Mesenchymal stem cell (in vitro differentiated cells and primary cell): ENCODE results near the gene TBC1D22A.

Experiments
- DNase-seq: peaks from one replicate; pipeline ENCODE4 v3.0.0-alpha.2; 2013
- H2AFZ ChIP-seq: one replicate; pipeline ENCODE4 v1.6.1; 2013; ENCODE audit warnings: low read depth, mild to moderate bottlenecking, control low read depth, inconsistent platforms, low read length, moderate library complexity
- H2AK5ac ChIP-seq: 2 replicates; pipeline ENCODE4 v1.6.1; 2013; ENCODE audit warnings: low read length, moderate library complexity, mild to moderate bottlenecking, inconsistent platforms; ENCODE audit not compliant: severe bottlenecking
- H2BK120ac ChIP-seq: one replicate; pipeline ENCODE4 v1.6.1; 2013; ENCODE audit warnings: low read depth, mild to moderate bottlenecking, inconsistent platforms, low read length, moderate library complexity
- H2BK12ac ChIP-seq, 2 experiments: one replicate each; pipeline ENCODE4 v1.6.1; 2013; ENCODE audit warnings: inconsistent platforms in 2 of 2, low read length in 2 of 2, mild to moderate bottlenecking in 2 of 2, moderate library complexity in 2 of 2, control low read depth in 1 of 2
- H2BK15ac ChIP-seq: one replicate; pipeline ENCODE4 v1.6.1; 2013; ENCODE audit warnings: mild to moderate bottlenecking, low read depth, inconsistent platforms; ENCODE audit not compliant: poor library complexity, severe bottlenecking
- H2BK5ac ChIP-seq: 2 replicates; pipeline ENCODE4 v1.6.1; 2013; ENCODE audit warnings: low read depth, mild to moderate bottlenecking, low read length, control low read depth, inconsistent platforms; ENCODE audit not compliant: poor library complexity, severe bottlenecking
- H3K14ac ChIP-seq, 2 experiments: one replicate each; pipeline ENCODE4 v1.6.1; 2013; ENCODE audit warnings: inconsistent platforms in 2 of 2, low read length in 2 of 2, control low read depth in 1 of 2, mild to moderate bottlenecking in 1 of 2, moderate library complexity in 1 of 2
- H3K18ac ChIP-seq, 2 experiments: one replicate each; pipeline ENCODE4 v1.6.1; 2013; ENCODE audit warnings: inconsistent platforms in 2 of 2, low read length in 2 of 2, control low read depth in 1 of 2, low read depth in 1 of 2, mild to moderate bottlenecking in 1 of 2
- H3K23ac ChIP-seq, 2 experiments: one replicate each; pipeline ENCODE4 v1.6.1; 2013; ENCODE audit warnings: inconsistent platforms in 2 of 2, low read length in 2 of 2, mild to moderate bottlenecking in 2 of 2, moderate library complexity in 2 of 2, control low read depth in 1 of 2
- H3K27ac ChIP-seq: 2 replicates; pipeline ENCODE4 v1.5.1; 2013; ENCODE audit warnings: mild to moderate bottlenecking, moderate library complexity, low read length, control low read depth, inconsistent platforms; ENCODE audit not compliant: poor library complexity, severe bottlenecking
- H3K27me3 ChIP-seq, 2 experiments: 2 replicates each; pipeline versions ENCODE4 v1.6.1 to v1.7.0; 2013; ENCODE audit warnings: low read length in 2 of 2, mild to moderate bottlenecking in 2 of 2, moderate library complexity in 2 of 2, control low read depth in 1 of 2, inconsistent platforms in 1 of 2; ENCODE audit not compliant: control insufficient read depth in 1 of 2, insufficient read depth in 1 of 2
- H3K36me3 ChIP-seq, 2 experiments: 2 replicates each; pipeline versions ENCODE4 v1.6.1 to v1.7.0; 2013; ENCODE audit warnings: low read length in 2 of 2, control low read depth in 1 of 2, inconsistent platforms in 1 of 2, low read depth in 1 of 2, mild to moderate bottlenecking in 1 of 2; ENCODE audit not compliant: insufficient read depth in 2 of 2, control insufficient read depth in 1 of 2
- H3K4ac ChIP-seq, 2 experiments: one replicate each; pipeline ENCODE4 v1.6.1; 2013; ENCODE audit warnings: inconsistent platforms in 2 of 2, low read length in 2 of 2, mild to moderate bottlenecking in 2 of 2, moderate library complexity in 2 of 2, control low read depth in 1 of 2, low read depth in 1 of 2
- H3K4me1 ChIP-seq: 2 replicates; pipeline ENCODE4 v1.6.1; 2013; ENCODE audit warnings: low read depth, low read length, control low read depth; ENCODE audit not compliant: control insufficient read depth, insufficient read depth
- H3K4me2 ChIP-seq: 2 replicates; pipeline ENCODE4 v1.6.1; 2013; ENCODE audit warnings: low read length, mild to moderate bottlenecking, inconsistent platforms; ENCODE audit not compliant: poor library complexity, severe bottlenecking
- H3K4me3 ChIP-seq, 2 experiments: 2 replicates each; pipeline versions ENCODE4 v1.5.1 to v1.7.0; 2013; ENCODE audit warnings: low read length in 2 of 2, mild to moderate bottlenecking in 2 of 2, control low read depth in 1 of 2, low read depth in 1 of 2; ENCODE audit not compliant: insufficient read depth in 1 of 2
- H3K79me1 ChIP-seq: replicated peaks from 2 replicates; pipeline ENCODE4 v1.6.1; 2013; ENCODE audit warnings: mild to moderate bottlenecking, control low read depth, low read length, inconsistent platforms; ENCODE audit not compliant: poor library complexity, severe bottlenecking
- H3K9ac ChIP-seq: 2 replicates; pipeline ENCODE4 v1.7.0; 2013; ENCODE audit warnings: mild to moderate bottlenecking, low read length, moderate library complexity
- H3K9me3 ChIP-seq: 2 replicates; pipeline ENCODE4 v1.7.0; 2013; ENCODE audit warnings: mild to moderate bottlenecking, low read length; ENCODE audit not compliant: control insufficient read depth
- H4K8ac ChIP-seq: one replicate; pipeline ENCODE4 v1.6.1; 2013; ENCODE audit warnings: inconsistent platforms, mild to moderate bottlenecking, low read length, moderate library complexity
- H4K91ac ChIP-seq: one replicate; pipeline ENCODE4 v1.6.1; 2013; ENCODE audit warnings: mild to moderate bottlenecking, low read length, inconsistent platforms
- WGBS: methylation state at CpG from one replicate; pipeline ENCODE4 v1.1.7; 2013; ENCODE audit warnings: mixed read lengths; 5-methylcytosine and 5-hydroxymethylcytosine counted together

The TBC1D22A gene

GRCh38 chr22:47112994-47113852, 350.8 kb downstream of the TBC1D22A start:
- no peak overlapping the region for H4K8ac ChIP-seq
- H2AFZ ChIP-seq = no peak overlapping the region

DNA sequence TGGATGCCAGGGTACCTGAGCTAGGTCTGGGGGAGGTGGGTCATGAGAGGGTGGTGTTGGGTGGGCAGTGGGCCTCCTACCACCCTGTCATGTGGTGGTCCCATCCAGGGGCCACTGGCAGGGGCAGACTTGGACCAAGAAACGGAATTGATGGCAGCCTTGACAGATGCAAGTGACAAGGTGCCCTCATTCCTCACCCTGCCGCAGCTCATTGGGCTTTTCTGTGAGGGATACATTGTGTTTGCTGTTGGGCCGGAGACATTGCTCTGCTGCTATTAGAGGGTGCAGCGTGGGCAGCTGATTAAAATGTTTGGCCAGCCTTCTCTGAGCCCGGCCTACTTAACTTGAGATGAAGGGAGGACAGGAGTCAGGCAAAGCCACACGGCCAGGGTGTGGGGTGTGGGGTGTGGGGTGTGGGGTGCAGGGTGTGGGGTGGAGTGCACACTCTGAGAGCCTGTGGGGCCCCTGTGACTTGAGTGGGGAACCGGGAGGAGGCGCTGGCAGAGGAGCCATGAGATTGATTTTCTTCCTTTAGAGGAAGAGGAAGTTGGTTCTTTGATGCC, 351.5 kb downstream of the TBC1D22A start:
- H2BK12ac ChIP-seq = no peak overlapping the region

More at GRCh38 chr22:47112994-47113852, 350.8 kb downstream of the TBC1D22A start:
- Histone ChIP-seq H3K27ac (no peak overlapping the region), H3K9ac (no peak overlapping the region), H2BK120ac (no peak overlapping the region), H2BK12ac (no peak overlapping the region), H2BK15ac (no peak overlapping the region), H3K4ac (no peak overlapping the region), H3K14ac (peak overlapping the region in 1 of 2 experiments; percentile 45), H4K91ac (peak overlapping the region; percentile 53), H3K9me3 (no peaks in the 10 kb centered on the region), H3K4me1 (peaks cover 16% of the 10 kb centered on the region), H3K23ac (no peak overlapping the region), H3K4me3 (no peak overlapping the region), H3K27me3 (no peaks in the 10 kb centered on the region), H2AK5ac (no peak overlapping the region), H3K4me2 (no peak overlapping the region), H3K36me3 (peaks cover 8 to 44% of the 10 kb centered on the region in 2 experiments), H2BK5ac (no peak overlapping the region), H3K79me1 (peaks cover 12% of the 10 kb centered on the region), H3K18ac (no peak overlapping the region)
- WGBS = 93% methylated on average over 17 of the region's 17 CpGs
- no peak for DNase-seq

GRCh38 chr22:47114813-47115517, 352.5 kb downstream of the TBC1D22A start:
- Histone ChIP-seq H3K18ac (no peak overlapping the region), H3K9ac (no peak overlapping the region), H3K27me3 (no peaks in the 10 kb centered on the region), H3K4me3 (no peak overlapping the region), H3K4me2 (no peak overlapping the region), H2BK15ac (peak overlapping the region; percentile 52), H3K23ac (no peak overlapping the region), H3K14ac (no peak overlapping the region), H2BK120ac (no peak overlapping the region), H3K4me1 (peaks cover 16% of the 10 kb centered on the region), H3K4ac (no peak overlapping the region), H3K79me1 (peaks cover 8% of the 10 kb centered on the region), H2BK12ac (no peak overlapping the region), H2BK5ac (no peak overlapping the region), H2AFZ (no peak overlapping the region), H3K36me3 (peaks cover 8 to 40% of the 10 kb centered on the region in 2 experiments), H3K27ac (no peak overlapping the region), H3K9me3 (no peaks in the 10 kb centered on the region), H4K8ac (no peak overlapping the region), H2AK5ac (no peak overlapping the region), H4K91ac (no peak overlapping the region)
- DNase-seq = no peak
- WGBS = 91% methylated on average over 14 of the region's 20 CpGs

More for the DNA sequence above, 351.5 kb downstream of the TBC1D22A start:
- H2AK5ac ChIP-seq = no peak overlapping the region
- no peaks in the 10 kb centered on the region for H3K9me3 ChIP-seq
- no peak overlapping the region for H3K14ac ChIP-seq
- no peak overlapping the region for H3K4me2 ChIP-seq
- WGBS = 95% methylated on average over 8 of the region's 8 CpGs
- no peaks in the 10 kb centered on the region for H3K27me3 ChIP-seq
- H3K4me1 ChIP-seq = peaks cover 16% of the 10 kb centered on the region
- no peak overlapping the region for H2BK15ac ChIP-seq
- H3K4me3 ChIP-seq = no peak overlapping the region
- no peak overlapping the region for H3K18ac ChIP-seq
- no peak overlapping the region for H2BK120ac ChIP-seq
- no peak overlapping the region for H2BK5ac ChIP-seq
- H3K36me3 ChIP-seq = peaks cover 8 to 44% of the 10 kb centered on the region in 2 experiments
- H3K27ac ChIP-seq = no peak overlapping the region
- H2AFZ ChIP-seq = no peak overlapping the region
- no peak overlapping the region for H4K8ac ChIP-seq
- H3K9ac ChIP-seq = no peak overlapping the region
- no peak overlapping the region for H3K23ac ChIP-seq
- no peak for DNase-seq
- peak overlapping the region; percentile 25 for H4K91ac ChIP-seq
- no peak overlapping the region for H3K4ac ChIP-seq
- H3K79me1 ChIP-seq = peaks cover 12% of the 10 kb centered on the region

DNA sequence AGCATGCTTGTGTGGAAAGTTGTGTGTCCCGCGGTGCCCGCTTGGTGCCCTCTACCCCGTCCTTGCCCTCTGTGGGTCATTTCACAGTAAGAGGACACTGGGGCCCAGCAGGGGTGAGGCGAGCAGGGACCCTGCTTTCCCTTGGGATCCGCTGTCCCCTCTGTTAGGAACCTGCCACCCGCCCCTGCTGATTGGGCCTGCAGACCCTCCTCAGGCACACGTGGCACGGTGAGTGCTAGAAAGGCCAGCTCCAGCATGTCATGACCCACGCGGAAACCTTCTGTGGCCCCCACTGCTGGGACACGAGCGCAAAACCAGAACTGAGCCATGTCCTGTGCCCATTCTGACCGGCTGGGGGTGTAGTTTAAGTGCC, 353.1 kb downstream of the TBC1D22A start:
- no peak for DNase-seq
- H2AFZ ChIP-seq = no peak overlapping the region
- no peak overlapping the region for H3K4ac ChIP-seq
- H2BK120ac ChIP-seq = no peak overlapping the region
- peaks cover 8 to 43% of the 10 kb centered on the region in 2 experiments for H3K36me3 ChIP-seq
- H3K14ac ChIP-seq = no peak overlapping the region
- WGBS = 95% methylated on average over 14 of the region's 14 CpGs
- no peak overlapping the region for H2BK15ac ChIP-seq
- no peaks in the 10 kb centered on the region for H3K9me3 ChIP-seq
- H3K4me3 ChIP-seq = no peak overlapping the region
- H3K18ac ChIP-seq = no peak overlapping the region
- no peak overlapping the region for H2BK5ac ChIP-seq
- no peaks in the 10 kb centered on the region for H3K27me3 ChIP-seq
- H3K23ac ChIP-seq = no peak overlapping the region
- no peak overlapping the region for H4K91ac ChIP-seq
- peaks cover 7% of the 10 kb centered on the region for H3K79me1 ChIP-seq
- H3K9ac ChIP-seq = no peak overlapping the region
- H3K4me1 ChIP-seq = peaks cover 16% of the 10 kb centered on the region
- no peak overlapping the region for H3K27ac ChIP-seq
- H2AK5ac ChIP-seq = no peak overlapping the region
- no peak overlapping the region for H3K4me2 ChIP-seq
- H4K8ac ChIP-seq = peak overlapping the region; percentile 7
- H2BK12ac ChIP-seq = no peak overlapping the region
